H9 (cell line): ENCODE results near the gene MED13L. TPM values are rescaled to one million over a fixed set of nuclear protein-coding genes. Genes with fewer than 3 reads are reported as not detected.

Source experiments
- DNase-seq: peaks from one replicate; pipeline ENCODE4 v3.0.0-alpha.2; 2017
- H2AFZ ChIP-seq: one replicate; pipeline ENCODE4 v1.6.1; 2013; ENCODE audit warnings: mild to moderate bottlenecking, low read length, control low read depth, moderate library complexity
- H2AK5ac ChIP-seq: 2 replicates; pipeline ENCODE4 v1.6.1; 2013; ENCODE audit warnings: low read length, control low read depth, mixed read lengths; ENCODE audit not compliant: insufficient read length
- H2BK120ac ChIP-seq: one replicate; pipeline ENCODE4 v1.6.1; 2013; ENCODE audit warnings: low read depth, mild to moderate bottlenecking, low read length, control low read depth, inconsistent platforms; ENCODE audit not compliant: poor library complexity, severe bottlenecking
- H2BK12ac ChIP-seq: 2 replicates; pipeline ENCODE4 v1.6.1; 2013; ENCODE audit warnings: low read length, control low read depth, mixed read lengths, low read depth; ENCODE audit not compliant: insufficient read length
- H2BK15ac ChIP-seq: 2 replicates; pipeline ENCODE4 v1.6.1; 2013; ENCODE audit warnings: low read depth, low read length, control low read depth
- H2BK20ac ChIP-seq: one replicate; pipeline ENCODE4 v1.6.1; 2013; ENCODE audit warnings: low read depth, mild to moderate bottlenecking, low read length, control low read depth, inconsistent platforms; ENCODE audit not compliant: poor library complexity, severe bottlenecking
- H2BK5ac ChIP-seq: 2 replicates; pipeline ENCODE4 v1.6.1; 2013; ENCODE audit warnings: low read length, control low read depth, mixed read lengths; ENCODE audit not compliant: insufficient read length
- H3K14ac ChIP-seq: 2 replicates; pipeline ENCODE4 v1.6.1; 2013; ENCODE audit warnings: low read length, control low read depth; ENCODE audit not compliant: insufficient read depth
- H3K18ac ChIP-seq: 2 replicates; pipeline ENCODE4 v1.6.1; 2013; ENCODE audit warnings: low read depth, mild to moderate bottlenecking, mixed read lengths, low read length, control low read depth; ENCODE audit not compliant: insufficient read length
- H3K23ac ChIP-seq: 2 replicates; pipeline ENCODE4 v1.6.1; 2013; ENCODE audit warnings: low read length, control low read depth, mixed read lengths, low read depth; ENCODE audit not compliant: insufficient read length
- H3K23me2 ChIP-seq: 2 replicates; pipeline ENCODE4 v1.6.1; 2013; ENCODE audit warnings: low read depth, mild to moderate bottlenecking, mixed read lengths, low read length, control low read depth; ENCODE audit not compliant: insufficient read length, poor library complexity, severe bottlenecking
- H3K27ac ChIP-seq: 2 replicates; pipeline ENCODE4 v1.5.1; 2013; ENCODE audit warnings: low read length, control low read depth, mixed read lengths, low read depth; ENCODE audit not compliant: insufficient read length
- H3K27me3 ChIP-seq: 2 replicates; pipeline ENCODE4 v1.6.1; 2013; ENCODE audit warnings: low read length, control low read depth, inconsistent platforms; ENCODE audit not compliant: insufficient read depth
- H3K4ac ChIP-seq: 2 replicates; pipeline ENCODE4 v1.6.1; 2013; ENCODE audit warnings: low read depth, mild to moderate bottlenecking, control low read depth, inconsistent platforms, low read length, moderate library complexity
- H3K4me1 ChIP-seq: 2 replicates; pipeline ENCODE4 v1.6.1; 2013; ENCODE audit warnings: low read length, control low read depth, inconsistent platforms; ENCODE audit not compliant: insufficient read depth
- H3K4me2 ChIP-seq: 2 replicates; pipeline ENCODE4 v1.6.1; 2013; ENCODE audit warnings: low read length, control low read depth, mixed read lengths; ENCODE audit not compliant: insufficient read length, insufficient read depth
- H3K56ac ChIP-seq: 2 replicates; pipeline ENCODE4 v1.6.1; 2013; ENCODE audit warnings: low read depth, mild to moderate bottlenecking, mixed read lengths, low read length, control low read depth; ENCODE audit not compliant: insufficient read length
- H3K79me1 ChIP-seq: 2 replicates; pipeline ENCODE4 v1.6.1; 2013; ENCODE audit warnings: low read depth, mild to moderate bottlenecking, moderate library complexity, low read length, control low read depth, inconsistent platforms; ENCODE audit not compliant: insufficient read depth, poor library complexity, severe bottlenecking
- H3K79me2 ChIP-seq: 2 replicates; pipeline ENCODE4 v1.6.1; 2013; ENCODE audit warnings: low read length, control low read depth, inconsistent platforms; ENCODE audit not compliant: insufficient read depth
- H3K9ac ChIP-seq: 2 replicates; pipeline ENCODE4 v1.6.1; 2013; ENCODE audit warnings: low read length, control low read depth, mixed read lengths; ENCODE audit not compliant: insufficient read length; ENCODE audit errors: extremely low read depth
- H3K9me3 ChIP-seq: one replicate; pipeline ENCODE4 v1.6.1; 2013; ENCODE audit warnings: low read depth, low read length, inconsistent platforms; ENCODE audit not compliant: control insufficient read depth
- H3T11ph ChIP-seq: one replicate; pipeline ENCODE4 v1.6.1; 2013; ENCODE audit warnings: mild to moderate bottlenecking, low read length, control low read depth, inconsistent platforms
- H4K20me1 ChIP-seq: one replicate; pipeline ENCODE4 v1.6.1; 2013; ENCODE audit not compliant: control insufficient read depth, insufficient read length, insufficient read depth
- H4K5ac ChIP-seq: 2 replicates; pipeline ENCODE4 v1.6.1; 2013; ENCODE audit warnings: low read depth, mild to moderate bottlenecking, mixed read lengths, low read length, control low read depth; ENCODE audit not compliant: insufficient read length
- H4K8ac ChIP-seq: replicated peaks from 2 replicates; pipeline ENCODE4 v1.6.1; 2013; ENCODE audit warnings: low read length, control low read depth, mixed read lengths, low read depth; ENCODE audit not compliant: insufficient read length
- H4K91ac ChIP-seq: 2 replicates; pipeline ENCODE4 v1.6.1; 2013; ENCODE audit warnings: low read depth, mild to moderate bottlenecking, moderate library complexity, mixed read lengths, low read length, control low read depth; ENCODE audit not compliant: insufficient read length
- H3K27ac Mint-ChIP-seq, 3 experiments: 2 replicates in 2 of 3; 3 replicates in 1 of 3; pipeline ENCODE4 v1.8.0; 2020 to 2021; ENCODE audit warnings: mixed read lengths in 3 of 3, mild to moderate bottlenecking in 1 of 3, moderate library complexity in 1 of 3
- H3K27me3 Mint-ChIP-seq: 2 replicates; pipeline ENCODE4 v1.8.0; 2021; ENCODE audit warnings: low read depth, mild to moderate bottlenecking, moderate library complexity, mixed read lengths
- H3K36me3 Mint-ChIP-seq, 3 experiments: 2 replicates in 2 of 3; 3 replicates in 1 of 3; pipeline ENCODE4 v1.8.0; 2020 to 2021; ENCODE audit warnings: low read depth in 3 of 3, mixed read lengths in 3 of 3; ENCODE audit not compliant: insufficient read depth in 1 of 3
- H3K4me1 Mint-ChIP-seq, 2 experiments: 2 replicates each; pipeline ENCODE4 v1.8.0; 2020; ENCODE audit warnings: mixed read lengths in 2 of 2
- H3K4me3 Mint-ChIP-seq, 2 experiments: 2 replicates in 1 of 2; 3 replicates in 1 of 2; pipeline ENCODE4 v1.8.0; 2020 to 2021; ENCODE audit warnings: mild to moderate bottlenecking in 2 of 2, mixed read lengths in 2 of 2, moderate library complexity in 1 of 2
- H3K9me3 Mint-ChIP-seq, 2 experiments: 2 replicates in 1 of 2; 3 replicates in 1 of 2; pipeline ENCODE4 v1.8.0; 2020; ENCODE audit warnings: mild to moderate bottlenecking in 2 of 2, mixed read lengths in 2 of 2, moderate library complexity in 1 of 2
- WGBS: extraction: QIAGEN DNeasy Blood & Tissue Kit; methylation state at CpG from one replicate; pipeline ENCODE4 v1.1.7; 2013; ENCODE audit warnings: missing lambda C conversion rate, low lambda C conversion rate, mixed read lengths; ENCODE audit not compliant: insufficient read length; ENCODE audit errors: extremely low coverage; 5-methylcytosine and 5-hydroxymethylcytosine counted together
- total RNA-seq: library from RNA; stranded (reverse); gene quantifications from 2 replicates; pipeline ENCODE4 v1.2.1, GENCODE V29; 2021
- TF ChIP-seq, protein P1 (sequence below): fragments of 200-600 bp; sonication (generic); conservative IDR thresholded peaks from 3 replicates; pipeline ENCODE4 v1.8.0; 2021; ENCODE audit warnings: antibody characterized with exemption, mild to moderate bottlenecking

The MED13L gene
- total RNA-seq, 1 experiment from 2014 or later = 52.4 TPM

DNA sequence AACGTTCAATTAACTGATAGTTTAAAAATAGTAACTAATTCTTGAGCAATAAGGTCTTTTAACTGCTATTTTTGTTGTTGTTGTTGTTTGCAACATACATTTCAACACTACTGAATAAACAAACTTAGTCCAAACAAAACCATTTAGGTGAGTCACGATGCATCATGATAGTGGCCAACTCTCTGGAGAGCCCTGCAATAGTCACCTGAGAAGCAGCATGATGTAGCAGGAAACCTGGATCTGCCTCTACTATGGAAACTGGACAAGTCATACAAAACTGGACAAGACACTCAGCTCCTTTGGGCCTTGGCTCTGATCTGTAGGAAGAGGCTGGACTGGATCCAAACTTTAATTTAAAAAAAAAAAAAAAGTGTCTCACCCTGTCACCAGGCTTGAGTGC lies 117.3 kb downstream of the MED13L start:
- no peak overlapping the region for H3K56ac ChIP-seq
- no peak overlapping the region for H3K23ac ChIP-seq
- no peak overlapping the region for H2AFZ ChIP-seq
- H4K8ac ChIP-seq = no peak overlapping the region
- no peak overlapping the region for H4K5ac ChIP-seq
- H3K27ac Mint-ChIP-seq = no peak overlapping the region; a peak in 1 of 7 replicates
- H3K27me3 ChIP-seq = no peaks in the 10 kb centered on the region
- no peak overlapping the region for H4K91ac ChIP-seq
- H2BK5ac ChIP-seq = no peak overlapping the region
- no peak overlapping the region for H3K4me2 ChIP-seq
- no peak overlapping the region for H3K9ac ChIP-seq
- no peaks in the 10 kb centered on the region for H3K9me3 ChIP-seq
- H2BK120ac ChIP-seq = no peak overlapping the region
- H3K4me1 ChIP-seq = no peaks in the 10 kb centered on the region; the same call in 1 of the 2 replicates
- no peak for DNase-seq
- H3K27me3 Mint-ChIP-seq = no peaks in the 10 kb centered on the region
- TF ChIP-seq, protein P1, sequence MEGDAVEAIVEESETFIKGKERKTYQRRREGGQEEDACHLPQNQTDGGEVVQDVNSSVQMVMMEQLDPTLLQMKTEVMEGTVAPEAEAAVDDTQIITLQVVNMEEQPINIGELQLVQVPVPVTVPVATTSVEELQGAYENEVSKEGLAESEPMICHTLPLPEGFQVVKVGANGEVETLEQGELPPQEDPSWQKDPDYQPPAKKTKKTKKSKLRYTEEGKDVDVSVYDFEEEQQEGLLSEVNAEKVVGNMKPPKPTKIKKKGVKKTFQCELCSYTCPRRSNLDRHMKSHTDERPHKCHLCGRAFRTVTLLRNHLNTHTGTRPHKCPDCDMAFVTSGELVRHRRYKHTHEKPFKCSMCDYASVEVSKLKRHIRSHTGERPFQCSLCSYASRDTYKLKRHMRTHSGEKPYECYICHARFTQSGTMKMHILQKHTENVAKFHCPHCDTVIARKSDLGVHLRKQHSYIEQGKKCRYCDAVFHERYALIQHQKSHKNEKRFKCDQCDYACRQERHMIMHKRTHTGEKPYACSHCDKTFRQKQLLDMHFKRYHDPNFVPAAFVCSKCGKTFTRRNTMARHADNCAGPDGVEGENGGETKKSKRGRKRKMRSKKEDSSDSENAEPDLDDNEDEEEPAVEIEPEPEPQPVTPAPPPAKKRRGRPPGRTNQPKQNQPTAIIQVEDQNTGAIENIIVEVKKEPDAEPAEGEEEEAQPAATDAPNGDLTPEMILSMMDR = no peak
- WGBS = no CpG with 5 or more reads among the region's 2 CpGs
- no peak overlapping the region for H2BK15ac ChIP-seq
- H2BK20ac ChIP-seq = no peak overlapping the region
- H3K27ac ChIP-seq = no peak overlapping the region
- H3K9me3 Mint-ChIP-seq = no peaks in the 10 kb centered on the region
- peaks cover 2% of the 10 kb centered on the region for H3K79me1 ChIP-seq
- no peak overlapping the region for H2AK5ac ChIP-seq
- no peak overlapping the region for H3K14ac ChIP-seq
- H3K4me3 Mint-ChIP-seq = no peak overlapping the region
- peaks cover 49 to 60% of the 10 kb centered on the region in 2 experiments for H3K4me1 Mint-ChIP-seq
- H3K36me3 Mint-ChIP-seq = no peaks in the 10 kb centered on the region
- no peak overlapping the region for H3K18ac ChIP-seq
- H3K23me2 ChIP-seq = no peaks in the 10 kb centered on the region
- H3K79me2 ChIP-seq = peaks cover 9% of the 10 kb centered on the region; the same call in 1 of the 2 replicates
- H3K4ac ChIP-seq = no peak overlapping the region
- H4K20me1 ChIP-seq = no peaks in the 10 kb centered on the region
- H2BK12ac ChIP-seq = no peak overlapping the region
- H3T11ph ChIP-seq = no peak overlapping the region
